WI38 (cell line): ENCODE measurements around the gene CIC.

Experiments
- H3K4me3 ChIP-seq: 2 replicates; pipeline ENCODE4 v1.5.1; 2011; ENCODE audit warnings: low read depth, mild to moderate bottlenecking, control low read depth, low read length
- TF ChIP-seq, protein P1 (sequence below): IDR thresholded peaks from 2 replicates; pipeline ENCODE4 v1.5.1; 2012; ENCODE audit warnings: low read depth, mild to moderate bottlenecking, control low read depth, low read length

CIC gene

DNA sequence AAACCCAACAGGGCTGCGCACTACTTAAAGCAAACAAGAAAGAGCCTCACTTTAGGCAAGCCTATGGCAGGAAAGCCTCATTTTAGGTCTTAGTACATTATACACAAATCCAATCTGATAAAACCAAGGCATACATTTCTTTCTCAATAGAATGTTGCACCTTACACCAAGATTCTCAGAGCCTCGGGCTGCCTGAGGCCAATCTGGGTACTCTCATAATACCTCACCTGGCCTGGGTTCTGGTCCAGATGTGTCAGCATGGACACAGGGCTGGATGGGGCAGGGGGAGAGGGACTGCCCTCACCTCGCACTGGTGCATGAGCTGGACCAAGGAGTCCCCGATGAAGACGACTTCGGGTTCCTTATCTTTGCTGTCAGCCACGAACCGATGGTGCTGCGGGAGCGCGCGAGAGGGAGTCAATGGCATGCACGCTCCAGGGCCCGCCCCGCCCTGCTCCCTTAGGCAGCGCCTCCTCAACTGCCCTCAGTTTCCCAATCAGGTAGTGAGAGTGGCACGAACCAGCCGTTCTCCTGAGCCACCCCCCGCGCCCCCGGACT, 32.7 kb downstream of the CIC start, which contains the start of gene PRR19:
TSS of gene PRR19 (plus strand) at position 487 of the 558 bp plus-strand sequence. CDS start 7,453 bp downstream, outside the sequence.
- TF ChIP-seq, protein P1, sequence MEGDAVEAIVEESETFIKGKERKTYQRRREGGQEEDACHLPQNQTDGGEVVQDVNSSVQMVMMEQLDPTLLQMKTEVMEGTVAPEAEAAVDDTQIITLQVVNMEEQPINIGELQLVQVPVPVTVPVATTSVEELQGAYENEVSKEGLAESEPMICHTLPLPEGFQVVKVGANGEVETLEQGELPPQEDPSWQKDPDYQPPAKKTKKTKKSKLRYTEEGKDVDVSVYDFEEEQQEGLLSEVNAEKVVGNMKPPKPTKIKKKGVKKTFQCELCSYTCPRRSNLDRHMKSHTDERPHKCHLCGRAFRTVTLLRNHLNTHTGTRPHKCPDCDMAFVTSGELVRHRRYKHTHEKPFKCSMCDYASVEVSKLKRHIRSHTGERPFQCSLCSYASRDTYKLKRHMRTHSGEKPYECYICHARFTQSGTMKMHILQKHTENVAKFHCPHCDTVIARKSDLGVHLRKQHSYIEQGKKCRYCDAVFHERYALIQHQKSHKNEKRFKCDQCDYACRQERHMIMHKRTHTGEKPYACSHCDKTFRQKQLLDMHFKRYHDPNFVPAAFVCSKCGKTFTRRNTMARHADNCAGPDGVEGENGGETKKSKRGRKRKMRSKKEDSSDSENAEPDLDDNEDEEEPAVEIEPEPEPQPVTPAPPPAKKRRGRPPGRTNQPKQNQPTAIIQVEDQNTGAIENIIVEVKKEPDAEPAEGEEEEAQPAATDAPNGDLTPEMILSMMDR: no peak
- H3K4me3 ChIP-seq: peak within 1 kb of the TSS; percentile 73

DNA sequence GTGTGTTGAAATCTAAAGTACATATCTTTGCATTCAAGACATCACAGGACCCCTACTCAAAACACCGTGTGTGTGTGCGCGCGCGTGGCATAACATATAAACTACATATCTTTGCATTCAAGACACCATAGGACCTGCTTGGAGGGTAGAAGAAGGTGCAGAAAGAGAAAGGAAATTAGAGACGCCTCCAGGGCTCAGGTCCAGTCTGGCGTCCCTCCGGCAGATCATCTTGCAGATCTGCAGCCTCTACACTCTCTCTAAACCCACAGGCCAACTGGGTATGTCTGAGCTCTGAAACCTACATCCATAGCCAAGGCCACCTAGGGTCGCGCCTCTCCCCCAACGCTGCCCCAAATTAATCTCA, 34.0 kb downstream of the CIC start:
- peak overlapping the region; percentile 73 for H3K4me3 ChIP-seq
- TF ChIP-seq, protein P1: no peak

DNA sequence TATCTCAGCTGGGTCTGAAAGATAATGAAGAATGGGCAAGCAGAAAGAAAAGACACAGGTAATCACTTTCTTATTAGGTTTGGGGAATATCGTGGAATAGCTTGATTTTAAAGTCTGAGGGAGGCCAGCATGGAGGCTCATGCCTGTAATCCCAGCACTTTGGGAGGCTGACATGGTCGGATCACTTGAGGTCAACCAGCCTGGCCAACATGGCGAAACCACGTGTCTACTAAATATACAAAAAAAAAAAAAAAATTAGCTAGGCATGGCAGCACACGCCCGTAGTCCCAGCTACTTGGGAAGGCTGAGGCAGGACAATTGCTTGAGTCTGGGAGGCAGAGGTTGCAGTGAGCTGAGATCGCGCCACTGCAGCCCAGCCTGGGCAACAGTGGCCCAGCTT, 34.8 kb downstream of the CIC start:
- TF ChIP-seq, protein P1: no peak
- no peak overlapping the region for H3K4me3 ChIP-seq

DNA sequence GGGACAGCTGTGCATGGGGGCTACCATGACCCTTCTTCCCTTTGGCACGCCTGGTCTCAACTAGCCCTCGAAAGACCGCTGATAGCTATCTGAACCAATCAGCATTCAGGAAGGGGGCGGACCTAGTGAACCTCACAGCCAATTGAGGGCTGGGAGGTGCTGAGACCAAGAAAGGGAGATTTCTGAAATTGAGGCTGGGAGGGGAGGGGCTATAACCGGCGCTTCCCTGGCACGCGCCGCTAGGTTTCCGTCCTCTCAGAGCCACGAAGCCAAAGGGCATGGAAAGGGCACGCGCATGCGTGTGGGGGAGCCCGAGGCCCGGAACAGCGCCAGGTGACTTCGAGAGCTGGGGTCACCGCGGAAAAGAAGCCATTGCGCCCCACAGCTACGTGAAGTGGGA, 37.6 kb downstream of the CIC start:
- TF ChIP-seq, protein P1: no peak

DNA sequence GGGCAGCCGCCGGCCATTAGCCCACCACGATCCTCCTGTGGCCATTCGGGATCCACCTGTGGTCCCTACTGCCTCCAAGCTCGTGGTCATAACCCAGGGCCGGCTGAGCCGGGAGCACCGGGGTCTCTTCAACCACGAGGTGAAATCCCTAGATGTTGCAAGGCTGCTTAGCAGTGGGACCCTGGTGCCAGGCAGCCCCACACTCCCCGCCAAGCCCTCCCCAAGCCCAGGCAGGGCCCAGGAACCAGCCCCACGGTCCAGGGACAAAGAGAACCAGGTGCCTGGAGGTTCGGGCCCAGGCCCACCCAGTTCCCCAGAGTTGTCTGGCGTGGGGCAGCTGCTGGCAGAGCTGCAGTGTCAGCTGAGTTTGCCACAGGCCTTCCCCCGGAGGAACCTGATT, 40.6 kb downstream of the CIC start:
- no peak overlapping the region for H3K4me3 ChIP-seq
- TF ChIP-seq, protein P1: no peak

More for the DNA sequence above, 37.6 kb downstream of the CIC start:
- no peak overlapping the region for H3K4me3 ChIP-seq

DNA sequence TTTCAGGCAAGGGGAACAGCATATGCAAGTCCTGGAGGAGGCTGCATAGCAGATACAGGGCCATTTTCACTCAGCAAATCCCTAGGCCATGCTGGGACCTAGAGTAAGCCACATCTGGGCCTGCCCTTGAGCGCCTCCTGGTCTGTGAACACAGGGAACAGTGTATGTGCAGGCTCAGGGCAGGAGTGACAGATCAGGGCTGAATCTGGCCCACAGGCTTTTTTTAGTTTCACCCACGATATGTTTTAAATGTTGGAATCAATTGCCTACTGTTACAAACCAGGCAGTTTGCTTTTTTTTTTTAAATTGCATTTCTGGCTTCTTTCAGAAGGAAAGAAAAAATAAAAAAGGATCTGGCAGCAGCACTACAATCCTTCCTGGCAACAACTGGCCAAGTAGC, 42.6 kb downstream of the CIC start:
- TF ChIP-seq, protein P1: peak; percentile 8; the same call in 1 of the 2 replicates

DNA sequence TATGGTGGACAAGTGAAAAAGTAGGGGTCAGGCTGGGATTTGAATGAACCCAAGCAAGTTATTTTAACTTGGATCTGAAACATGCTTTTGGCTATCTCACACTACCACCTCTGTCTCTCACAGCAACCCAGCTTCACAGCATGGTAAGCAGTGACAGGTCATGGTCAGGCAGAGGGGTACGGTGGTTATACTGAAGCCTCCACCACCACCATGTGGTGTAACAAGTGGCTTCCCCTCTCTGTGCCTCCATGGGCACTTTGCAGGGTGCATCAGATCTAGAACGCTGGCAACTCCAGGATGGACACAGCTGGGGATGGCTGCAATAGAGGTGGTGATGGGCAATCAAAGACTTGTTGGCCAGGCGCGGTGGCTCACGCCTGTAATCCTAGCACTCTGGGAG, 43.3 kb downstream of the CIC start:
- TF ChIP-seq, protein P1: no peak
- no peak overlapping the region for H3K4me3 ChIP-seq

More for the DNA sequence above, 42.6 kb downstream of the CIC start:
- H3K4me3 ChIP-seq: no peak overlapping the region
